ENCODE data around the gene ATP8B3.

The ATP8B3 gene

GRCh38 chr19:1849886-1850398 lies 37.9 kb upstream of the ATP8B3 start:
- no peak for DNase-seq

GRCh38 chr19:1849132-1849474 lies 37.0 kb upstream of the ATP8B3 start:
- no peak for DNase-seq

- DNase-seq = peak; percentile 88 to 96
Measured at GRCh38 chr19:1848399-1849131, 36.5 kb upstream of the ATP8B3 start, which contains the start of gene REXO1. TSS of gene REXO1 (minus strand) at chr19:1848483. CDS start at chr19:1848358, 125 bp downstream.

- no peak for DNase-seq
Measured at GRCh38 chr19:1847684-1848398, 35.8 kb upstream of the ATP8B3 start.

- DNase-seq = no peak
Measured at GRCh38 chr19:1847348-1847683, 35.2 kb upstream of the ATP8B3 start.

- DNase-seq = no peak
Measured at GRCh38 chr19:1846517-1847204, 34.6 kb upstream of the ATP8B3 start.

- no peak for DNase-seq
Measured at GRCh38 chr19:1845642-1846041, 33.6 kb upstream of the ATP8B3 start.

- no peak for DNase-seq
Measured at GRCh38 chr19:1845125-1845515, 33.0 kb upstream of the ATP8B3 start.

- DNase-seq = no peak
Measured at GRCh38 chr19:1844513-1845124, 32.5 kb upstream of the ATP8B3 start.

GRCh38 chr19:1843646-1844394 lies 31.7 kb upstream of the ATP8B3 start:
- DNase-seq = no peak

- no peak for DNase-seq
Measured at GRCh38 chr19:1843116-1843515, 31.0 kb upstream of the ATP8B3 start.

GRCh38 chr19:1841209-1841924 lies 29.3 kb upstream of the ATP8B3 start:
- DNase-seq = no peak

- DNase-seq = no peak
Measured at GRCh38 chr19:1840541-1841115, 28.6 kb upstream of the ATP8B3 start.

- DNase-seq = no peak
Measured at GRCh38 chr19:1839658-1840540, 27.8 kb upstream of the ATP8B3 start.

- DNase-seq = no peak
Measured at GRCh38 chr19:1837625-1838105, 25.6 kb upstream of the ATP8B3 start.

GRCh38 chr19:1837222-1837565 lies 25.1 kb upstream of the ATP8B3 start:
- no peak for DNase-seq

- no peak for DNase-seq
Measured at GRCh38 chr19:1836458-1837221, 24.6 kb upstream of the ATP8B3 start.

- DNase-seq = no peak
Measured at GRCh38 chr19:1833540-1833939, 21.5 kb upstream of the ATP8B3 start.

GRCh38 chr19:1832046-1832663 lies 20.1 kb upstream of the ATP8B3 start:
- DNase-seq = no peak

Measured in NCI-H524 (cell line).